GM12878 (cell line): Measurements from ENCODE around the gene SLC1A2. TPM values are rescaled to one million over a fixed set of nuclear protein-coding genes. Genes with fewer than 3 reads are reported as not detected.
A peak's percentile ranks its signal among the peaks of the same experiment; 100 is the strongest.

Source experiments
- ATAC-seq: fragments of 200-7000 bp; cut with Tn5 transposase; 3 replicates; pipeline ENCODE4 v1.9.1; 2020; ENCODE audit warnings: mild to moderate bottlenecking, moderate library complexity
- BruUV-seq: library from RNA; stranded (reverse); fragments of 400-500 nt; replicated peaks from 2 replicates; lab custom pipeline; 2021; lab: Mats Ljungman, UMichigan
- CTCF ChIA-PET: fragments of 300-600 bp; sonication (Branson Sonifier 250); formaldehyde crosslinking; extraction: SDS; loops from one replicate; lab custom pipeline; 2021; ENCODE audit warnings: inconsistent platforms; lab: Yijun Ruan, JAX
- POLR2A ChIA-PET: fragments of 350-600 bp; formaldehyde crosslinking; extraction: SDS; loops from one replicate; lab custom pipeline; 2021; ENCODE audit warnings: inconsistent platforms; lab: Charles Lee
- RAD21 ChIA-PET: fragments of 300-600 bp; sonication (Branson Sonifier 250); formaldehyde crosslinking; loops from one replicate; lab custom pipeline; 2023; ENCODE audit warnings: antibody characterized with exemption; ENCODE audit not compliant: unreplicated experiment; lab: Charles Lee
- SMC1A ChIA-PET: fragments of 300-600 bp; sonication (Branson Sonifier 250); formaldehyde crosslinking; loops from one replicate; lab custom pipeline; 2023; ENCODE audit not compliant: unreplicated experiment, uncharacterized antibody; lab: Charles Lee
- DNase-seq: peaks from one replicate; pipeline ENCODE4 v3.0.0-alpha.2; 2011; ENCODE audit warnings: low read depth, low spot score
- FAIRE-seq: peaks from 3 replicates; lab custom pipeline; 2011; peaks lifted over from hg19 to GRCh38; lab: Jason Lieb, UNC
- H2AFZ ChIP-seq: 2 replicates; pipeline ENCODE4 v1.6.0; 2011; ENCODE audit warnings: low read depth, low read length, control low read depth; ENCODE audit not compliant: control insufficient read depth
- H3K27ac ChIP-seq: 2 replicates; pipeline ENCODE4 v1.5.1; 2011; ENCODE audit warnings: control low read depth; ENCODE audit not compliant: control insufficient read depth, insufficient read depth
- H3K27me3 ChIP-seq, 2 experiments: replicated peaks in 1 of 2; 2 replicates each; pipeline versions ENCODE4 v1.6.0 to v1.6.1; 2011; ENCODE audit warnings: low read length in 1 of 2; ENCODE audit not compliant: control insufficient read depth in 2 of 2, insufficient read depth in 2 of 2
- H3K36me3 ChIP-seq, 2 experiments: 2 replicates each; pipeline ENCODE4 v1.5.1; 2011; ENCODE audit warnings: low read length in 1 of 2; ENCODE audit not compliant: control insufficient read depth in 2 of 2, insufficient read depth in 2 of 2
- H3K4me1 ChIP-seq: 2 replicates; pipeline ENCODE4 v1.6.1; 2011; ENCODE audit warnings: mild to moderate bottlenecking, low read length, moderate library complexity, mixed read lengths; ENCODE audit not compliant: control insufficient read depth, insufficient read depth
- H3K4me2 ChIP-seq: 2 replicates; pipeline ENCODE4 v1.6.0; 2011; ENCODE audit warnings: control low read depth; ENCODE audit not compliant: control insufficient read depth, insufficient read depth
- H3K4me3 ChIP-seq: fragments of 200-600 bp; sonication (generic); 2 replicates; pipeline ENCODE4 v1.5.1; 2016
- H3K79me2 ChIP-seq: 2 replicates; pipeline ENCODE4 v1.6.0; 2011; ENCODE audit warnings: low read length; ENCODE audit not compliant: control insufficient read depth, insufficient read depth
- H3K9ac ChIP-seq: 2 replicates; pipeline ENCODE4 v1.8.0; 2011; ENCODE audit warnings: low read length, control low read depth, mixed read lengths; ENCODE audit not compliant: control insufficient read depth, insufficient read depth
- H3K9me3 ChIP-seq: replicated peaks from 3 replicates; pipeline ENCODE4 v1.5.1; 2011; ENCODE audit warnings: mild to moderate bottlenecking, low read length; ENCODE audit not compliant: control insufficient read depth, insufficient read depth
- H4K20me1 ChIP-seq: 2 replicates; pipeline ENCODE4 v1.6.0; 2011; ENCODE audit not compliant: control insufficient read depth, insufficient read depth
- EGR1 ChIP-seq, 2 experiments: IDR thresholded peaks; 1 replicate in 1 of 2; 2 replicates in 1 of 2; pipeline ENCODE4 v1.6.1; 2011 to 2012; ENCODE audit warnings: low read depth in 2 of 2, low read length in 2 of 2, borderline replicate concordance in 1 of 2, mild to moderate bottlenecking in 1 of 2, moderate library complexity in 1 of 2
- ESRRA ChIP-seq: IDR thresholded peaks from 2 replicates; pipeline ENCODE4 v1.6.1; 2012; ENCODE audit warnings: mild to moderate bottlenecking, low read length, improper control_type of control experiment
- GATAD2B ChIP-seq: fragments of 450-650 bp; conservative IDR thresholded peaks from 2 replicates; pipeline ENCODE4 v1.6.1; 2017; ENCODE audit warnings: low read depth, mild to moderate bottlenecking, moderate library complexity
- MYC ChIP-seq: IDR thresholded peaks from 2 replicates; pipeline ENCODE4 v1.6.1; 2011; ENCODE audit warnings: mild to moderate bottlenecking, low read length, moderate library complexity, inconsistent platforms; ENCODE audit not compliant: insufficient read depth, insufficient replicate concordance, insufficient read length, severe bottlenecking
- NFYA ChIP-seq: IDR thresholded peaks from 2 replicates; pipeline ENCODE4 v1.6.1; 2011; ENCODE audit warnings: low read depth, mild to moderate bottlenecking, low read length, improper control_type of control experiment, borderline replicate concordance
- NR2C2 ChIP-seq: IDR thresholded peaks from 2 replicates; pipeline ENCODE4 v1.6.1; 2011; ENCODE audit warnings: borderline replicate concordance, low read depth; ENCODE audit not compliant: control insufficient read depth, insufficient read length
- RAD51 ChIP-seq: fragments of 450-650 bp; IDR thresholded peaks from 2 replicates; pipeline ENCODE4 v1.6.1; 2016; ENCODE audit warnings: moderate library complexity, mild to moderate bottlenecking, inconsistent platforms
- TCF7 ChIP-seq: IDR thresholded peaks from 2 replicates; pipeline ENCODE4 v1.6.1; 2014; ENCODE audit warnings: antibody characterized with exemption, borderline replicate concordance
- ZBED1 ChIP-seq: IDR thresholded peaks from 2 replicates; pipeline ENCODE4 v1.6.1; 2016; ENCODE audit warnings: borderline replicate concordance
- WGBS: methylation state at CpG from one replicate; pipeline ENCODE4 v1.1.6; 2016; ENCODE audit warnings: low lambda C conversion rate; ENCODE audit not compliant: insufficient replicate concordance, insufficient coverage; ENCODE audit errors: missing lambda C conversion rate; 5-methylcytosine and 5-hydroxymethylcytosine counted together
- in situ Hi-C: fragments of 300-500 bp; cut with MboI; formaldehyde crosslinking; loops from 9 replicates; pipeline ENCODE4 v1.14.3; 2018; ENCODE audit warnings: mixed read lengths
- intact Hi-C: fragments of 100-400 bp; cut with micrococcal nuclease; formaldehyde crosslinking; loops from one replicate; pipeline ENCODE4 v1.14.2; 2022; ENCODE audit not compliant: unreplicated experiment
- polyA plus RNA-seq, 11 experiments: library from polyadenylated mRNA; depleted of rRNA in 4 of 11; unstranded in 6 of 11; stranded (reverse) in 5 of 11; fragments of >200 nt; fragmentation: Nextera tagmentation in 4 of 11; fragmentation: Illumina TruSeq in 1 of 11; extraction: Ambion mirVana in 4 of 11; extraction: Trizol in 1 of 11; gene quantifications; 1 replicate in 1 of 11; 2 replicates in 10 of 11; pipeline versions ENCODE4 v1.2.1 to v1.2.3, GENCODE V29; 2011 to 2016; ENCODE audit warnings: inconsistent platforms in 2 of 11, missing spikeins in 2 of 11, low read depth in 1 of 11
- total RNA-seq, 4 experiments: library from RNA; depleted of rRNA in 3 of 4; stranded (reverse); fragments of >200 nt in 3 of 4; fragmentation: Illumina TruSeq in 1 of 4; extraction: Trizol in 1 of 4; gene quantifications; 2 replicates each; pipeline versions ENCODE4 v1.2.1 to v1.2.3, GENCODE V29; 2013 to 2021
- TF ChIP-seq, protein P1 (sequence below): fragments of 450-650 bp; IDR thresholded peaks from 2 replicates; pipeline ENCODE4 v1.6.1; 2016; ENCODE audit warnings: mild to moderate bottlenecking, moderate library complexity, borderline replicate concordance
- TF ChIP-seq, protein P2 (sequence below): IDR thresholded peaks from 2 replicates; pipeline ENCODE4 v1.6.1; 2011; ENCODE audit warnings: low read depth, low read length, improper control_type of control experiment, borderline replicate concordance
- TF ChIP-seq, protein P3 (sequence below): fragments of 450-650 bp; IDR thresholded peaks from 2 replicates; pipeline ENCODE4 v1.6.1; 2017; ENCODE audit warnings: antibody characterized with exemption, mild to moderate bottlenecking, moderate library complexity

The SLC1A2 gene
- total and polyA plus RNA-seq, 10 of the 15 experiments (the other 5 are each of a cell fraction or from before 2014, with no cell fraction given), result 0.01 to 0.84 (median 0.22) TPM; not detected in 1

DNA sequence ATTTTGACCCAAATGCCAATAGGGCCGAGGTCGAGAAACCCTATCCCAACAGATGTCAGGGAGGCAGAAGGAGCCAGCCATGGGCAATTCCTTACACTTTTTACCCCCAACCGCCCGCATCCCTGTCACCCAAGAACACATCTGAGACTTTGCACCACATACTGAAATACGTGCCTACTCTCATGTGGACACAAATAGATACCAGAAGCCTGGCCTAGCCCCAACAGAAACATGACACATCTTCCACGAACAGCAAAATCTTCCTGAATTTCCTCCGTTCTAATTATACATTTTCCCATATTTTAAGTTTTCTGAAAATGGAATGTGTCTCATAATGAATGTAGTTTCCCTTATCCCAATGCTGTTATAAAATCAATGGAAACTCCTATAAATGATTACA, 64.7 kb downstream of the SLC1A2 start (continued):
- TF ChIP-seq, protein P1, sequence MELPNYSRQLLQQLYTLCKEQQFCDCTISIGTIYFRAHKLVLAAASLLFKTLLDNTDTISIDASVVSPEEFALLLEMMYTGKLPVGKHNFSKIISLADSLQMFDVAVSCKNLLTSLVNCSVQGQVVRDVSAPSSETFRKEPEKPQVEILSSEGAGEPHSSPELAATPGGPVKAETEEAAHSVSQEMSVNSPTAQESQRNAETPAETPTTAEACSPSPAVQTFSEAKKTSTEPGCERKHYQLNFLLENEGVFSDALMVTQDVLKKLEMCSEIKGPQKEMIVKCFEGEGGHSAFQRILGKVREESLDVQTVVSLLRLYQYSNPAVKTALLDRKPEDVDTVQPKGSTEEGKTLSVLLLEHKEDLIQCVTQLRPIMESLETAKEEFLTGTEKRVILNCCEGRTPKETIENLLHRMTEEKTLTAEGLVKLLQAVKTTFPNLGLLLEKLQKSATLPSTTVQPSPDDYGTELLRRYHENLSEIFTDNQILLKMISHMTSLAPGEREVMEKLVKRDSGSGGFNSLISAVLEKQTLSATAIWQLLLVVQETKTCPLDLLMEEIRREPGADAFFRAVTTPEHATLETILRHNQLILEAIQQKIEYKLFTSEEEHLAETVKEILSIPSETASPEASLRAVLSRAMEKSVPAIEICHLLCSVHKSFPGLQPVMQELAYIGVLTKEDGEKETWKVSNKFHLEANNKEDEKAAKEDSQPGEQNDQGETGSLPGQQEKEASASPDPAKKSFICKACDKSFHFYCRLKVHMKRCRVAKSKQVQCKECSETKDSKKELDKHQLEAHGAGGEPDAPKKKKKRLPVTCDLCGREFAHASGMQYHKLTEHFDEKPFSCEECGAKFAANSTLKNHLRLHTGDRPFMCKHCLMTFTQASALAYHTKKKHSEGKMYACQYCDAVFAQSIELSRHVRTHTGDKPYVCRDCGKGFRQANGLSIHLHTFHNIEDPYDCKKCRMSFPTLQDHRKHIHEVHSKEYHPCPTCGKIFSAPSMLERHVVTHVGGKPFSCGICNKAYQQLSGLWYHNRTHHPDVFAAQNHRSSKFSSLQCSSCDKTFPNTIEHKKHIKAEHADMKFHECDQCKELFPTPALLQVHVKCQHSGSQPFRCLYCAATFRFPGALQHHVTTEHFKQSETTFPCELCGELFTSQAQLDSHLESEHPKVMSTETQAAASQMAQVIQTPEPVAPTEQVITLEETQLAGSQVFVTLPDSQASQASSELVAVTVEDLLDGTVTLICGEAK, result no peak
- no peak for TF ChIP-seq EGR1 (IDR thresholded peaks at IDR 0.05; ENCODE audit: borderline replicate concordance in 1 of 2, low read depth in 2 of 2, low read length in 2 of 2)

DNA sequence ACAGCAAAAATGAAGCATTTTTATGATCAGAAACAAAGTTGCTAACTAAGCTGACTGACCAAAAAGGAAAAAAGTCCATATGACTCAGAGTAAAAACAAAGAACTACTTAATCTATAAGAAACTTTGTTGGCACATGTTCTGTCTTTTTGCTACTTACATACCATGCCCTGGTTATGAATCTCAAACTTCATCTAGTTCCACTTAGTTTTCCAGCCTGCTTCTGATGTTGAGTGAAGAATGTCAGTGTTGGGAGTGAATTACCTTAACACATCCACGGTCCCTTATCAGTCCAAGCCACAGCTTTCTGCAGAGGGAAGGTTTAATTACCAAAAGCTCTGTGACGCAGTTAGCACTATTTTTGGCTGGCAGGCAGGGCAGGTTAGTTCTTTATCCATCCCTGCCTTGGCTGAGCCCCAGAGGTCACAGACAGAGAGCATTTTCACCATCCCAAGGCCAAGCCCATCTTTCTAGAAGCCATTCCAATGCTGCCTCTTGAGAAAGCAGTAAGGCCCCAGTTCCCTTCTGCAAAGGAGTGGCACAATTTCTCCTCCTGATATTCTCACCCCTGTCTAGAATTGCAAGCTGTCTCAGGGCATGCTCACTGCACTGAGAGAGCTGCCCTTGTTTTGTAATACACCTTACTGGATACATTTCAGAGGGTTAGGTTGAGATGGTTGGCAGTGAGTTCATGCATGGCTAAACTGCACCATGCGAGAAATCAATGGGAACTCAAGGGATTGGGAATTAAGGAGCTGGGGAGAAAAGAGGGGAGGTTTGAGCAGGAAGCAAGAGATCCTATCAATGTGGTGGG, 67.1 kb downstream of the SLC1A2 start:
- Histone ChIP-seq H3K27ac (no peak overlapping the region), H3K9ac (no peak overlapping the region), H2AFZ (no peak overlapping the region), H3K4me2 (no peak overlapping the region), H3K79me2 (no peaks in the 10 kb centered on the region), H3K9me3 (no peaks in the 10 kb centered on the region), H4K20me1 (no peaks in the 10 kb centered on the region), H3K4me3 (no peak overlapping the region), H3K27me3 (no peaks in the 10 kb centered on the region), H3K36me3 (no peaks in the 10 kb centered on the region), H3K4me1 (no peaks in the 10 kb centered on the region)
- no peak for FAIRE-seq
- ChIA-PET RAD21 (interaction anchor here (0.9 to 1.1 kb wide), 3 partner anchors 19 to 42 kb away, joined by 3 to 4 read pairs (median 3); no protein-coding TSS in a partner anchor), SMC1A (interaction anchor here (0.6 to 1.4 kb wide), 3 partner anchors 17 to 25 kb away, joined by 3 to 4 read pairs (median 3); no protein-coding TSS in a partner anchor), CTCF (interaction anchor here (0.5 to 3.2 kb wide), 2 partner anchors 39 to 109 kb away, joined by 4 to 9 read pairs; no protein-coding TSS in a partner anchor), POLR2A (interaction anchor here (0.6 to 1.1 kb wide), 2 partner anchors 13 to 53 kb away, joined by 3 read pairs; no protein-coding TSS in a partner anchor)
- in situ Hi-C loops, result no loop called here
- DNase-seq, result no peak
- WGBS, result 64% methylated on average over 3 of the region's 3 CpGs
- no TSS peak for BruUV-seq
- intact Hi-C loops, result no loop called here
- 0 out of 3 replicates have a peak, but pooled peaks have one; percentile 15 for ATAC-seq
- TF ChIP-seq NR2C2, result no peak
- no peak for TF ChIP-seq GATAD2B
- TF ChIP-seq NFYA, result no peak
- TF ChIP-seq, protein P2, sequence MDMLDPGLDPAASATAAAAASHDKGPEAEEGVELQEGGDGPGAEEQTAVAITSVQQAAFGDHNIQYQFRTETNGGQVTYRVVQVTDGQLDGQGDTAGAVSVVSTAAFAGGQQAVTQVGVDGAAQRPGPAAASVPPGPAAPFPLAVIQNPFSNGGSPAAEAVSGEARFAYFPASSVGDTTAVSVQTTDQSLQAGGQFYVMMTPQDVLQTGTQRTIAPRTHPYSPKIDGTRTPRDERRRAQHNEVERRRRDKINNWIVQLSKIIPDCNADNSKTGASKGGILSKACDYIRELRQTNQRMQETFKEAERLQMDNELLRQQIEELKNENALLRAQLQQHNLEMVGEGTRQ, result no peak
- TF ChIP-seq ZBED1, result no peak
- no peak for TF ChIP-seq TCF7
- TF ChIP-seq MYC, result no peak
- TF ChIP-seq, protein P3, sequence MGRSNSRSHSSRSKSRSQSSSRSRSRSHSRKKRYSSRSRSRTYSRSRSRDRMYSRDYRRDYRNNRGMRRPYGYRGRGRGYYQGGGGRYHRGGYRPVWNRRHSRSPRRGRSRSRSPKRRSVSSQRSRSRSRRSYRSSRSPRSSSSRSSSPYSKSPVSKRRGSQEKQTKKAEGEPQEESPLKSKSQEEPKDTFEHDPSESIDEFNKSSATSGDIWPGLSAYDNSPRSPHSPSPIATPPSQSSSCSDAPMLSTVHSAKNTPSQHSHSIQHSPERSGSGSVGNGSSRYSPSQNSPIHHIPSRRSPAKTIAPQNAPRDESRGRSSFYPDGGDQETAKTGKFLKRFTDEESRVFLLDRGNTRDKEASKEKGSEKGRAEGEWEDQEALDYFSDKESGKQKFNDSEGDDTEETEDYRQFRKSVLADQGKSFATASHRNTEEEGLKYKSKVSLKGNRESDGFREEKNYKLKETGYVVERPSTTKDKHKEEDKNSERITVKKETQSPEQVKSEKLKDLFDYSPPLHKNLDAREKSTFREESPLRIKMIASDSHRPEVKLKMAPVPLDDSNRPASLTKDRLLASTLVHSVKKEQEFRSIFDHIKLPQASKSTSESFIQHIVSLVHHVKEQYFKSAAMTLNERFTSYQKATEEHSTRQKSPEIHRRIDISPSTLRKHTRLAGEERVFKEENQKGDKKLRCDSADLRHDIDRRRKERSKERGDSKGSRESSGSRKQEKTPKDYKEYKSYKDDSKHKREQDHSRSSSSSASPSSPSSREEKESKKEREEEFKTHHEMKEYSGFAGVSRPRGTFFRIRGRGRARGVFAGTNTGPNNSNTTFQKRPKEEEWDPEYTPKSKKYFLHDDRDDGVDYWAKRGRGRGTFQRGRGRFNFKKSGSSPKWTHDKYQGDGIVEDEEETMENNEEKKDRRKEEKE, result no peak
- TF ChIP-seq RAD51, result no peak
- TF ChIP-seq ESRRA, result no peak
